GM19468 (cell line): Measurements from ENCODE around the gene LRRC10B.

Experiments
- ATAC-seq: cut with Tn5 transposase; IDR thresholded peaks from one replicate; pipeline ENCODE4 v1.9.1; 2021; ENCODE audit warnings: mild to moderate bottlenecking, moderate library complexity, moderate number of reproducible peaks; ENCODE audit not compliant: unreplicated experiment; ENCODE audit errors: extremely low read depth

LRRC10B gene

GRCh38 chr11:61486011-61486620 lies 22.4 kb upstream of the LRRC10B start:
- no peak for ATAC-seq

DNA sequence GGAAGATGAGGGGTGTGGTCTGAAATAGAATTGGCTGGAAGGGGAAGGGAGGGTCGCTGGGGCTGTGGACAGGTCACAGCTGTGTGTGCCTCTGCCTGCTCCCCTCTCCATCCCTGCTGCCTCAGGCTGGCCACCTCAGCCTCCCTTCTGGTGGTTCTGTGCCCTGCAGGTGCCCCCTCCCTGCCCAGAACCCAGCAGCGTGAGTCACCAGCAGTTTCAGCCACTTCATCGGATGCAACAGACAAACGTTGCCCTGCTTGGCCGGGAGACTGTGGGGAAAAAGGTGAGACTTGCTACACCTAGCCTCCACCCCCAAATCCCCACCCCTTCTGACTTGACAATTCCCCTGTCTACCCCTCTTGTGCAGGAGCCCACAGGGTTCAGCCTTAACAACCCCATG lies 21.8 kb upstream of the LRRC10B start:
- no peak for ATAC-seq

DNA sequence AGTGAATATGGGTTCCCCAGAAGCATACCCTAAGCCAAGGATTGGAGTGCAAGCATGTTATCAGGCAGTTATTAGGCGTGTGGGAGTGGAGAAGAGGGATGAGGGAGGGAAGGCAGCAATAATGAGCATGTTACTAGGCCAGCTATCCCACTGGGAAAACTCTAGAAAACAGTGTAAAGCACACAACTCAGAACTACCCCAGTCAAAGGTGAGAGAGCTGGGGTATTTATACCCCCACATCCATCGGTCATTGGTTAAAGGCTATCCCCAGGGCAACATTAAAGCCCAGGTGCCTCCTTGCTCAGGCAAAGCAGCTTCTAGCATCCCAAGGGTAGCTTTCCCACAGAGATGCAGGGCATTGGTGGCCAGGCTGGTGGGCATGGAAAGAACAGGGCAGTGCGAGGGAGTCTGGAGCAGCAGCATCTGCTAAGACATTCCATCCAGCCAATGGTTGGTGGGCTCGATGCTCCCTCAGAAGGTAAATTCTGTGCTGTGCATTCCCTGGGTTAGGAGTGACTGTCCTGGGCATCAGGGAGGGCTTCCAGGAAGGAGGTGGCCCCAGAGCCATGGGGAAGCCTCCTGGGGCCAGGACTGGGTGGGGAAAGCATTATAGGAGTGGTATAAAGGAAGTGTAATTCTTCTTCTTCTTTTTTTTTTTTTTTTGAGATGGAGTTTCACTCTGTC lies 21.1 kb upstream of the LRRC10B start:
- no peak for ATAC-seq

GRCh38 chr11:61488651-61489291 lies 19.8 kb upstream of the LRRC10B start:
- ATAC-seq = no peak

DNA sequence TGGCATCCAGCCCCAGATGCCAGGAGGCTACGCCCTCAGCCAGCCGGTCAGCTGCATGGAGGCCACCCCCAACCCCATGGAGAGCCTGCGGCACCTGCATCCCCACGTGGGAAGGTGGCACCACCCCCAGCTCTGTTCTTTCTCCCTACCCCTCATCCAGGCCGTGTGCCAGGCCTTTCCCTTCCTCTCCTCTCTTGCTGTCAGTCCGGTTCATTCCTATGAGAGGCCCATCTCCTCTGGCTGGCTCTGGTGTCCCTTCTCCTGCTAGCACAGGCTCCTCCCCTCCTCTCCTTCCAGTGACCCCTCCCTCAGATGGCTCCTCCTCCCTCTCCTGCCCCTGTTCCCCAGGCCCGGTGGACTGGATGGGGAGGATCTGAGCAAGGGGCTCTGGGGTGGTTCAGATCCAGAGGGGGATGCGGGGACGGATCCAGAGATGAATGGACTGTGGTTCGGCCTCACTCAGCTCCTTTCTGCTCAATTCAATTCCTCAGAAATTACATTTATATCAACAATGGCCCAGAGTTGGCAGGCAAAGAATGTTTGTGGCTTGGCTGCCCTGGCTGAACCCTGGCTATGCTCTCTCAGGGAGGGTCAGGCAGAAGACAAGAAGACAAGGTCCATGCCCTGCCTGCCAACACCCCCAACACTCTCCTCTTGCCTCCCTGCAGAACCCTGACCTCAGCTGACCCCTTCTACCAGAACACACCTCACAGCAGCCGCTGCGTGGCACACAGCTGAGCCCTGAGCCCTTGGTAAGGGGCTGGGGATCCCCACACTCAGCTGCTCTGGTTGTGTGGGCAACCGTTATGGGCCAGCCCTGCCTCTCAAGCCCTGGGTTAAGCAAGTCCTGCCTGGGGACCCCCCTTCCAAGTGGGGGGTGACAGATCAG lies 18.5 kb upstream of the LRRC10B start:
- ATAC-seq = no peak

DNA sequence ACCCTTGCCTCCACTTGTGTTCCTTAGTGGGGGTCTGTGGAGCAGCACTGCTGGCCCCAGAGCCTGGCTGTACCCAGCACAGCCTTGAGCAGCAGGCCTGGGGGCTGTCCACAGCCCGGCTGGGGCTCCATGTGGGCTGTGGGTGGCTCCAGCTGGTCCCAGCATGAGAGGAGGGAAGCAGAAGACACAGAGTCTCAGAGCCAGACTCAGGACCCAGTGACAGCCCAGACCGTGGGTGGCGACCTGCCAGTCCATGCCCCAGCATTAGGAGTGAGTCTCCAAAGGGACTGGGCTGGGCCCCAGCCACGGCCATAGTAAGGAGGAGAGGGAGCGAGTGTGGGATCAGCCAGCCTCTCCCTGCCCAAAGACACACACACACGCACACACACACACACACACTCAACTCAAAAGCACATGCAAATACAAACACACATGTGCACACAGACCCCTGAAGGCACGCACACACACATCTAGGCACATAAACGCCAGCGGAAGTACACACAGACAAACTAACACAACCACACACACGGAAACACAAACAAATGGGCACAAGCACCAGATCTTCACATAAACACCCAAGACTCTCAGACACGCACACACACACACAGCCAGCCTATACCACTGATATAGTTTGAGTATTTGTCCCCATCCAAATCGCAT lies 16.7 kb upstream of the LRRC10B start:
- no peak for ATAC-seq

DNA sequence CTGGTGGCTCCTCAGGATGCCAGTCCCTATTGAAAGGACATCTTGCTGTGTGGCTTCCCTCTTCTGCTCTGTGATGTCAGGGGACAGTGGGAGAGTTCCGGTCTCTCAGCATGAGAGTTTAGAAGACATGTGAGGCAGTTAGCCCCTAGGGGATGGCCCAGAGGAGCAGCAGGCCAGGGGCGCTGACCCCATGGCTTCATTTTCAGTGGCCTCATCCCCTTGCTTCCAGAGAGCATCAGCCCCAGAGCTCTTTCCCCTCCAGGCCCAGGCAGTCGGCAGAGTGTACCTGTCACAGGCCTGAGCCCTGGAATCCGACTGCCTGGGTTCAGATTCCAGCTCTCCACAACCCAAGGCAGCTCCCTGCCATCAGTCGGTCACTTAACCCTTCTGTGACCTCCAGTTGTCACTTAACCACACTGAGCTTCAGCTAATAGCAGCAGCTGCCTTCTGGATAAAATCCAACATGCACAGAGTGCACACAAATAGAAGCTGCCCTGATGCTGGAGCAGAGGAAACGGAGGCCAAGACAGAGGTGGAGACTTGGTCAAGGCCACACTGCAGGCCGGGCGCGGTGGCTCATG lies 14.1 kb upstream of the LRRC10B start:
- no peak for ATAC-seq

DNA sequence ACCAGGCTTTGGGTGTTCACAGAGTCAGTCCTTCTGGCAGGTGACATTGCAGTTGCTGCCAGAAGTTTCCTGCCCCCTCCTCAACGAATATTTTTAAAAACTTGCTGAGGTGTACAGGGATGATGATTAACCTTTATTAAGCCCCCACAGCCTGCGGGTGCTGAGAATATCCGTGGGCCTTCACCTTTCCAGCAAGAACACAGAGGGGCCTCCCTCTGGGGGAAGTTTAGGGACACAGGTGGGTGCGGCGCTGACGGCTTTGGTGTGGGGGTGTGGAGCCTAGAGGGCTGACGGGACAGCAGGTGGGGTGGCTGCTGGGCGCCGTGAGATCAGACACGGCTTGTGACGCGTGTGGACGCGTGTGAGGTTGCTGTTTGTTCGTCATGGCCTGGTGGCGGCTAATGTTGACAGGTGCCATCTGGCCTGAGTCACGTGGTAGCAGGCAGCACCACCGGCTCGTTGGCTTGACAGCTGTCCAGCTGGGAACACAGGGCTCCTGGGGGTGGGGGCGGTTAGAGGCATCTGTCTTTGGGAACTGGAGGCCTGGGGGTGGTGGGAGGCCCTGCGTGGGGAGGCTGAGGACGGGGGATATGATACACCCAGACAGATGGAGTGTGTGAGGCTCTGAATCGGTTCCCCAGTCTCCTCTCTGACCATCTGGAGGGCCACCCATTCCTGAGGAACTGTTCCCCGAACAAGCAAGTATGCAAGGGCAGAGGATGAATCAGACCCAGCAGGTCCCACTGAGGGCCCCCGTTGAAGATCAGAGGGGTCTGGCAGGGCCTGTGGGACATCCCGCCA lies 12.5 kb upstream of the LRRC10B start:
- no peak for ATAC-seq

GRCh38 chr11:61496602-61497400 lies 11.7 kb upstream of the LRRC10B start:
- ATAC-seq = no peak

DNA sequence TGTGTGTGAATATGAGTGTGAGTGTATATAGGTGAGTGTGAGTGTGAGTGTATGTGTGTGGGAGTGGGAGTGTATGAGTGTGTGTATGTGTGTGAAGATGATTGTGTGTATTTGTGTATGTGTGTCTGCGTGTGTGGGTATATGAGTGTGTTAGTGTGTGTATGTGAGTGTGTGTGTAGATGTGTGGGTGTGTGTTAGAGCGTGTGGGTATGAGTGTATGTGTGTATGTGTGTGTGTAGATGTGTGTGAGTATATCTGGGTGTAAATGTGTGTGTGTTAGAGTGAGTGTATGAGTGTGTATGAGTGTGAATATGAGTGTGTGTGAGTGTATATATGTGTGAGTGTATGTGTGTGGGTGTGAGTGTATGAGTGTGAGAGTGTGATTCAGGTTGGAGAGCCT lies 11.1 kb upstream of the LRRC10B start:
- no peak for ATAC-seq

DNA sequence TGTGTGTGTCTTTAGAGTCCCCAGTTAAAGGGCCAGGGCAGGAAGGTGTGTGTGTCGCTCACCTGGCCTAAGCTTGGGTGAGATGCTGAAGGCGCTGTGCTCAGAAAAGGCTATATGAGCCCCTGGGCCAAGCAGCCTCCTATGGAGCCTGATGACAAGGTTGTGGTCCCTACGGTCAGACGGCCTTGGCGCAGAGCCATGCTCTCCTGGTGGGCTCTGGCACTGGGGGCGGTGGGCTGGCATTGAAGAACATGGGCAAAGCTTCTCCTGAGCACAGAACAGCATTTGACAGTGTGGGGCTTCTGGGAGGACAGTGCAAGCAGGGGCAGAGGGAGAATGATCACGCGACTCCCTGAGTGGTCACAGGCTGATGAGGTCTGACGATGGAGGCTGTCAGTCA lies 10.7 kb upstream of the LRRC10B start:
- ATAC-seq = no peak

DNA sequence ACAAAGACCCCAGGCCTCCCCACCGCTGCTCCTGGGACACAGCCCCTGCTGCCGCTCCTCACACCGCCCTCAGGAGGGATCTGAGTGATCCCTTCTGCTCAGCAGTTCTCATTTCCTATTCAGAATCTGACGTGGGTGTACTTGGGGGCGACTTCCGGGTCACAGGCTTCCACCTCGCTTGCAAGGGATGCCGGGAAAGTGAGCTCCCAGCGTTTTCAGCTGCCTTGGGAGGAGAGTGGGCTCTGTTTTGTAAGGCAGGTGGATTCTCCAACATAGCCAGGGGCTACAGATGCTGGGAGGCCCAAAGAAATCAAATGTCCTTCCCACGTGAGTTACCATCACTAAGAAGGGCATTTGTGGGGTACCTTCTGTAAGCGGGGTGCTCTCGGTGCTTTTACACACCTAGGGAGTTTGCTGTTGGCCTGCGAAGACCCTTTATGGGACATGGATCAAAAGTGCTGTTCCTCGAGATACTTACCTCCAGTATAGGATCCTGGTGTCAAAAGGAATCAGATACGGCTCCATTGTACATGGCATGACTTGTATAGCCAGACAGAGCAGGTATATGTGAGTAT lies 9.7 kb upstream of the LRRC10B start:
- ATAC-seq = no peak

DNA sequence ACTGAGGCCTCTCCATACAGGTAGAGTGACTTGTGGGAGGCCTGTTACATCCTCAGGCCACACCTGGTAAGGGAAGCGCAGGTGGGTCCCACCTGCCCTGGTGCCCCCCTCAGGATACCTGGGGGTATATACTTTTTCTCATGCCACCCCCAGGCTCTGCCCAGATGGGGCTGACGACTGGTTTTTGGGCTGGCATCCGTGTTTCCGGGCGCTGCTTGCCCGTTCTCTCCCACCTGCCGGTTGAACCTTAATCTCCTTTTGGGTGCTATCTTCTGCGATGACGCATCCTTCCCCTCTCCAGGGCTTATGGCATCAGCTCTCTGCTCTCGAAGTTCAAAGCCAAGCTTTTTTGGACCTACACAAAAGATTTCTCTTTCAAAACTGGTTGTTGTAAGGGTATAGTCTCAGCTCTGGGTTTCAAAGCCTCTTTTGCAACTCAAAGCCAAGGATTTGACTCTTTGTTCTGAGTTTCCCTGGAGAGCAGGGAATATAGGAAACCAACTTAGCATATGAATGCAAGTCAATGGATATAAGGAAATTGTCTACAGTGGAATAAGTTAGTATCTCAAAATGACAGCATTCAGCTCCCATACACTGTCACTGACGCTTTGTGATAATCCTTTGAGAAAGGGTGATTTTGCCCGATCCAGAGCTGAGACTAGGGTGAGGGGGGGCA lies 8.6 kb upstream of the LRRC10B start:
- no peak for ATAC-seq

GRCh38 chr11:61502522-61502921 lies 6.0 kb upstream of the LRRC10B start:
- no peak for ATAC-seq

DNA sequence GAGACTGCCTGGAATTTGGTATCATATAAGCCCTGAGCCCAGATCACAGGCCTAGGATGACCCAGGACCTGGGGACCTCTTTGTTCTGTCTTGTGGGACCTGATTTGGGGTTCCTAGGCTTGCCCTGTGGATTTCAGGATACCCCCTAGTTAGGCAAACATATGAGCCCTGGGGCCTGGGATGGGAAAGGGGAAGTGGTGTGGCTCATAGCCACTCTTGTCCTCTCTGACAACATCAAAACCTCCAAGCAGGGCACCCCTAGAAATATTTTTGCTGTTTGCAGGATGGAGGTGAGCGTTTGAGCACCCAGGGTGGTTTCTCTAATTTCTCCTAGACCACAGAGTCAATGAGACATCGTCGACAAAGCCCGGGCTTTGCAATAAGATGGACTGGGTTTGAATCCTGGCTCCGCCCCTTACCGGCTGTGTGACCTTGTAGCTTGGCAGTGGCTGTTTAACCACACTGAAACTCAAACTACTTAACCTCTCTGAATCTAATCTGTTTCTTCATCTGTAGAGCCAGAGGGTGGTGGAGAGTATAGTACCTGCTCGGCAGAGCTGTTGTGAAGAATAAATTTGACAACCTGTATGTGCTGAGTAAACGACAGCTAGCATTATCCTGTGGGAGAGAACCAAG lies 5.3 kb upstream of the LRRC10B start:
- ATAC-seq = no peak

DNA sequence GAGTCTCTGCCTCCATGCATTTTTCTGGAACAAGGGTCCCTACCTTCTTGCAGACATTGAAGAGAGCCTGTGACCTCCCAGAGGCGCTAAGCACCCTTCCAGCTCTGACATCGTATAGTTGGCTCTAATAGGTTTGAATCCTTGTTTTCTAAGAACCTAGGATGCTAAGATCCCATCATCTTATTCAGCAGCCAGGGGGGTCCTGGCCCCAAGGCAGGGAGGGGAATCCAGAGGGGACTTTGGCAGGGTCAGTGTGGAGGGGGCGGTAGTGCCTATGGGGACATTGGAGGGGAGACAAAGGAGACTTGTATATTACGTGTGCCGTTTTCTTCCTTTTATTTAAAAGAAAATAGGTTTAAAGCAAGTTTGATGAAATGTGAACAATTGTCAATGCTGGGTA lies 3.4 kb upstream of the LRRC10B start:
- ATAC-seq = no peak

GRCh38 chr11:61505640-61506155 lies 2.9 kb upstream of the LRRC10B start:
- ATAC-seq = no peak
